ENCODE data around the gene IGSF9B. TPM values are rescaled to one million over a fixed set of nuclear protein-coding genes. Genes with fewer than 3 reads are reported as not detected.
A peak's percentile ranks its signal among the peaks of the same experiment; 100 is the strongest.

IGSF9B gene
- total and polyA plus RNA-seq, 10 of the 15 experiments (the other 5 are each of a cell fraction or from before 2014, with no cell fraction given): 0.03 to 3.7 (median 0.20) TPM; not detected in 2

DNA sequence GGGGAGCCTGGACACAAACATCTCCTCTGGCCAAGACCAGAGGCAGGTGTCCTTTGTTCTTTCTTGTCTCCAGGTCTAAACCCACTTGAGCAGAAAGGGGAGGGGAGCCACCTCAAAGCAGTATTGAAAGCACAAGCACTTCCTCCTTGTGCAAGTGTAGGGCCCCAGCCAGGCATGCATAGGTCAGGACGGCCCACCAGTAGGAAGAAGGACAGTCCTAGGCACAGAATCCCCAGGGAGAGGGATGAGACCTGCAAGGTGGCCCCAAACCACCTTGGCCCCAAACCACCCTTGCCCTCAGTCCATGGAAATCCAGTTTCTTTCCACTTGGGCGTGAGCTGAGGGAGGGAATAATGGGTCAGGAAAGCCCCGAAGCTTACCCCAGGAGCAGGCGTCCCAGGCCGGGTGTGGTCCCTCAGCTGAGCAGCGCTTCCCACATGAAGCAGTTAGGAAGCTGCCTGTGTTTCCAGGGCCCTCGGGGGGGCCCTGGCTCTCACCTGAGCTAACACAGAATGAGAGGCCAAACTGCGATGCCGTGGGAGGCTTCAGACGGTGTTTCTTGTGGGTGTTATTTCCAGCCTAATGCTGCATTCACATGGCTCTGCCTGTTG, 20.4 kb upstream of the IGSF9B start (continued):
- TF ChIP-seq EGR1 (IDR thresholded peaks at IDR 0.05; ENCODE audit: borderline replicate concordance in 1 of 2, low read depth in 2 of 2, low read length in 2 of 2): no peak
- no peak for TF ChIP-seq HCFC1 (IDR thresholded peaks at IDR 0.05; ENCODE audit: low read length)
- no peak for TF ChIP-seq BACH1 (IDR thresholded peaks at IDR 0.05; ENCODE audit: borderline replicate concordance)
- TF ChIP-seq ZSCAN29 (IDR thresholded peaks at IDR 0.05): no peak
- TF ChIP-seq MXI1 (IDR thresholded peaks at IDR 0.05; ENCODE audit: low read depth, low read length): no peak
- TF ChIP-seq NR2C1 (IDR thresholded peaks at IDR 0.05): no peak
- no peak for TF ChIP-seq SIN3A (IDR thresholded peaks at IDR 0.05; ENCODE audit: low read depth, low read length)
- no peak for TF ChIP-seq HDAC2 (IDR thresholded peaks at IDR 0.05)
- no peak for TF ChIP-seq ZZZ3 (IDR thresholded peaks at IDR 0.05; ENCODE audit: control insufficient read depth, insufficient read length, low read depth)
- no peak for TF ChIP-seq ZNF274 (IDR thresholded peaks at IDR 0.05; ENCODE audit: insufficient read depth, insufficient read length)
- no peak for TF ChIP-seq CEBPB (IDR thresholded peaks at IDR 0.05; ENCODE audit: borderline replicate concordance in 1 of 2, low read depth in 2 of 2, low read length in 2 of 2)
- TF ChIP-seq DPF2 (IDR thresholded peaks at IDR 0.05): peak; percentile 87
- TF ChIP-seq GABPA (IDR thresholded peaks at IDR 0.05; ENCODE audit: low read depth): no peak
- no peak for TF ChIP-seq PML (IDR thresholded peaks at IDR 0.05; ENCODE audit: low read length)
- TF ChIP-seq MEF2A (IDR thresholded peaks at IDR 0.05; ENCODE audit: insufficient read depth, low read depth, low read length): no peak
- no peak for TF ChIP-seq SMAD1 (IDR thresholded peaks at IDR 0.05; ENCODE audit: low read depth, partially characterized antibody)
- peak; percentile 70; the same call in 1 of the 2 replicates for TF ChIP-seq NR2F1 (conservative IDR thresholded peaks at IDR 0.05)
- TF ChIP-seq, protein P1, sequence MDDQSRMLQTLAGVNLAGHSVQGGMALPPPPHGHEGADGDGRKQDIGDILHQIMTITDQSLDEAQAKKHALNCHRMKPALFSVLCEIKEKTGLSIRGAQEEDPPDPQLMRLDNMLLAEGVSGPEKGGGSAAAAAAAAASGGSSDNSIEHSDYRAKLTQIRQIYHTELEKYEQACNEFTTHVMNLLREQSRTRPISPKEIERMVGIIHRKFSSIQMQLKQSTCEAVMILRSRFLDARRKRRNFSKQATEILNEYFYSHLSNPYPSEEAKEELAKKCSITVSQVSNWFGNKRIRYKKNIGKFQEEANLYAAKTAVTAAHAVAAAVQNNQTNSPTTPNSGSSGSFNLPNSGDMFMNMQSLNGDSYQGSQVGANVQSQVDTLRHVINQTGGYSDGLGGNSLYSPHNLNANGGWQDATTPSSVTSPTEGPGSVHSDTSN (IDR thresholded peaks at IDR 0.05; ENCODE audit: insufficient replicate concordance, low read depth, low read length): no peak
- TF ChIP-seq, protein P2, sequence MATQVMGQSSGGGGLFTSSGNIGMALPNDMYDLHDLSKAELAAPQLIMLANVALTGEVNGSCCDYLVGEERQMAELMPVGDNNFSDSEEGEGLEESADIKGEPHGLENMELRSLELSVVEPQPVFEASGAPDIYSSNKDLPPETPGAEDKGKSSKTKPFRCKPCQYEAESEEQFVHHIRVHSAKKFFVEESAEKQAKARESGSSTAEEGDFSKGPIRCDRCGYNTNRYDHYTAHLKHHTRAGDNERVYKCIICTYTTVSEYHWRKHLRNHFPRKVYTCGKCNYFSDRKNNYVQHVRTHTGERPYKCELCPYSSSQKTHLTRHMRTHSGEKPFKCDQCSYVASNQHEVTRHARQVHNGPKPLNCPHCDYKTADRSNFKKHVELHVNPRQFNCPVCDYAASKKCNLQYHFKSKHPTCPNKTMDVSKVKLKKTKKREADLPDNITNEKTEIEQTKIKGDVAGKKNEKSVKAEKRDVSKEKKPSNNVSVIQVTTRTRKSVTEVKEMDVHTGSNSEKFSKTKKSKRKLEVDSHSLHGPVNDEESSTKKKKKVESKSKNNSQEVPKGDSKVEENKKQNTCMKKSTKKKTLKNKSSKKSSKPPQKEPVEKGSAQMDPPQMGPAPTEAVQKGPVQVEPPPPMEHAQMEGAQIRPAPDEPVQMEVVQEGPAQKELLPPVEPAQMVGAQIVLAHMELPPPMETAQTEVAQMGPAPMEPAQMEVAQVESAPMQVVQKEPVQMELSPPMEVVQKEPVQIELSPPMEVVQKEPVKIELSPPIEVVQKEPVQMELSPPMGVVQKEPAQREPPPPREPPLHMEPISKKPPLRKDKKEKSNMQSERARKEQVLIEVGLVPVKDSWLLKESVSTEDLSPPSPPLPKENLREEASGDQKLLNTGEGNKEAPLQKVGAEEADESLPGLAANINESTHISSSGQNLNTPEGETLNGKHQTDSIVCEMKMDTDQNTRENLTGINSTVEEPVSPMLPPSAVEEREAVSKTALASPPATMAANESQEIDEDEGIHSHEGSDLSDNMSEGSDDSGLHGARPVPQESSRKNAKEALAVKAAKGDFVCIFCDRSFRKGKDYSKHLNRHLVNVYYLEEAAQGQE (IDR thresholded peaks at IDR 0.05; ENCODE audit: low read depth, low read length): no peak
- TF ChIP-seq BCL11A (IDR thresholded peaks at IDR 0.05; ENCODE audit: low read depth, low read length): peak; percentile 84
- no peak for TF ChIP-seq SREBF1 (IDR thresholded peaks at IDR 0.05; ENCODE audit: low read length)
- TF ChIP-seq, protein P3, sequence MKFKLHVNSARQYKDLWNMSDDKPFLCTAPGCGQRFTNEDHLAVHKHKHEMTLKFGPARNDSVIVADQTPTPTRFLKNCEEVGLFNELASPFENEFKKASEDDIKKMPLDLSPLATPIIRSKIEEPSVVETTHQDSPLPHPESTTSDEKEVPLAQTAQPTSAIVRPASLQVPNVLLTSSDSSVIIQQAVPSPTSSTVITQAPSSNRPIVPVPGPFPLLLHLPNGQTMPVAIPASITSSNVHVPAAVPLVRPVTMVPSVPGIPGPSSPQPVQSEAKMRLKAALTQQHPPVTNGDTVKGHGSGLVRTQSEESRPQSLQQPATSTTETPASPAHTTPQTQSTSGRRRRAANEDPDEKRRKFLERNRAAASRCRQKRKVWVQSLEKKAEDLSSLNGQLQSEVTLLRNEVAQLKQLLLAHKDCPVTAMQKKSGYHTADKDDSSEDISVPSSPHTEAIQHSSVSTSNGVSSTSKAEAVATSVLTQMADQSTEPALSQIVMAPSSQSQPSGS (IDR thresholded peaks at IDR 0.05; ENCODE audit: low read length): peak; percentile 49; the same call in 1 of the 2 replicates
- TF ChIP-seq TARDBP (IDR thresholded peaks at IDR 0.05; ENCODE audit: borderline replicate concordance): no peak
- TF ChIP-seq CHD2 (IDR thresholded peaks at IDR 0.05; ENCODE audit: borderline replicate concordance, low read depth, low read length): no peak
- TF ChIP-seq NBN (IDR thresholded peaks at IDR 0.05): 0 out of 2 replicates have a peak, but pooled peaks have one; percentile 26
- TF ChIP-seq TCF3 (IDR thresholded peaks at IDR 0.05; ENCODE audit: borderline replicate concordance, insufficient read depth, low read depth, low read length): no peak
- no peak for TF ChIP-seq RCOR1 (conservative IDR thresholded peaks at IDR 0.05; ENCODE audit: low read depth, low read length)
